ENCODE results near the gene FAM210A.
"Not testable (repeated sequence)": the region's sequence is repeated elsewhere in the genome, so short reads cannot be mapped to it uniquely, and the experiment has no call there.

The FAM210A gene

GRCh38 chr18:13703899-13704298, 22.5 kb downstream of the FAM210A start:
- H3K36me3 ChIP-seq (ENCODE audit: insufficient read depth, low read length), result peaks cover 55% of the 10 kb centered on the region
- no peak overlapping the region for H3K27ac ChIP-seq (ENCODE audit: low read depth, low read length)
- no peak overlapping the region for H2AFZ ChIP-seq (ENCODE audit: low read length, unreplicated experiment)
- H3K4me3 ChIP-seq (ENCODE audit: low read depth, low read length), result no peak overlapping the region
- H3K4me1 ChIP-seq (ENCODE audit: control insufficient read depth, insufficient read depth, low read length, unreplicated experiment), result no peaks in the 10 kb centered on the region
- peaks cover 78% of the 10 kb centered on the region for H3K79me2 ChIP-seq (ENCODE audit: control insufficient read depth, insufficient read depth, low read length, unreplicated experiment)
- no peaks in the 10 kb centered on the region for H3K27me3 ChIP-seq (ENCODE audit: insufficient read depth, low read length)

DNA sequence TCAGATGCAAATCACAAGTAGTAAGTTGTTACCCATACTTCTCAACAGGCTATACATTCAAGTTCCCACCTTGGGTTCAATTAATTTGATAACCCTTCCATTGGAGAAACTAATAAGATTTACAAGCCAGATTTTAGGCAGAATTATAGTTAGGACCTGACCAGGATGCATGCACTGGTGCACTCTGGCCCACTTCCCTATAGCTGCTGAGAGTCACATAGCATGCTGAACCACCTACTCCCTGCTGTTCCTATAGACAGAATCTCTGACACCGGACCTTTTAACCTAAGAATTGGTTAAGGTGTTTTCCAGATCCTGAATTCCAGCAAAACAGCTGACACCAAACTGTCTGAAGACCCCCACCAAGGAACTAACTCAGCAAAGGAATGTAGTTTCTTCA, 26.2 kb downstream of the FAM210A start:
- H3K4me3 ChIP-seq (ENCODE audit: low read depth, low read length), result no peak overlapping the region
- no peak overlapping the region for H3K27ac ChIP-seq (ENCODE audit: low read depth, low read length)
- no peaks in the 10 kb centered on the region for H3K27me3 ChIP-seq (ENCODE audit: insufficient read depth, low read length)
- peaks cover 64% of the 10 kb centered on the region for H3K79me2 ChIP-seq (ENCODE audit: control insufficient read depth, insufficient read depth, low read length, unreplicated experiment)
- H2AFZ ChIP-seq (ENCODE audit: low read length, unreplicated experiment), result no peak overlapping the region
- H3K4me1 ChIP-seq (ENCODE audit: control insufficient read depth, insufficient read depth, low read length, unreplicated experiment), result no peaks in the 10 kb centered on the region
- H3K36me3 ChIP-seq (ENCODE audit: insufficient read depth, low read length), result peaks cover 42% of the 10 kb centered on the region

- H3K4me3 ChIP-seq (ENCODE audit: low read depth, low read length), result no peak overlapping the region
- H3K27ac ChIP-seq (ENCODE audit: low read depth, low read length), result no peak overlapping the region
- peaks cover 48% of the 10 kb centered on the region for H3K79me2 ChIP-seq (ENCODE audit: control insufficient read depth, insufficient read depth, low read length, unreplicated experiment)
- H3K36me3 ChIP-seq (ENCODE audit: insufficient read depth, low read length), result peaks cover 12% of the 10 kb centered on the region
- H2AFZ ChIP-seq (ENCODE audit: low read length, unreplicated experiment), result no peak overlapping the region
- no peaks in the 10 kb centered on the region for H3K4me1 ChIP-seq (ENCODE audit: control insufficient read depth, insufficient read depth, low read length, unreplicated experiment)
- no peaks in the 10 kb centered on the region for H3K27me3 ChIP-seq (ENCODE audit: insufficient read depth, low read length)
Measured at GRCh38 chr18:13696961-13697360, 29.4 kb downstream of the FAM210A start.

DNA sequence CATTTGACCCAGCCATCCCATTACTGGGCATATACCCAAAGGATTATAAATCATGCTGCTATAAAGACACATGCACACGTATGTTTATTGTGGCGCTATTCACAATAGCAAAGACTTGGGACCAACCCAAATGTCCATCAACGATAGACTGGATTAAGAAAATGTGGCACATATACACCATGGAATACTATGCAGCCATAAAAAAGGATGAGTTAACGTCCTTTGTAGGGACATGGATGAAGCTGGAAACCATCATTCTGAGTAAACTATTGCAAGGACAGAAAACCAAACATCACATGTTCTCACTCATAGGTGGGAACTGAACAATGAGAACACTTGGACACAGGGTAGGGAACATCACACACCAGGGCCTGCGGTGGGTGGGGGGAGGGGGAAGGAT, 31.0 kb downstream of the FAM210A start:
- H2AFZ ChIP-seq (ENCODE audit: low read length, unreplicated experiment); H3K4me1 ChIP-seq (ENCODE audit: control insufficient read depth, insufficient read depth, low read length, unreplicated experiment); H3K36me3 ChIP-seq (ENCODE audit: insufficient read depth, low read length); H3K27me3 ChIP-seq (ENCODE audit: insufficient read depth, low read length); H3K27ac ChIP-seq (ENCODE audit: low read depth, low read length); H3K4me3 ChIP-seq (ENCODE audit: low read depth, low read length): not testable (repeated sequence)
- peaks cover 41% of the 10 kb centered on the region for H3K79me2 ChIP-seq (ENCODE audit: control insufficient read depth, insufficient read depth, low read length, unreplicated experiment)

DNA sequence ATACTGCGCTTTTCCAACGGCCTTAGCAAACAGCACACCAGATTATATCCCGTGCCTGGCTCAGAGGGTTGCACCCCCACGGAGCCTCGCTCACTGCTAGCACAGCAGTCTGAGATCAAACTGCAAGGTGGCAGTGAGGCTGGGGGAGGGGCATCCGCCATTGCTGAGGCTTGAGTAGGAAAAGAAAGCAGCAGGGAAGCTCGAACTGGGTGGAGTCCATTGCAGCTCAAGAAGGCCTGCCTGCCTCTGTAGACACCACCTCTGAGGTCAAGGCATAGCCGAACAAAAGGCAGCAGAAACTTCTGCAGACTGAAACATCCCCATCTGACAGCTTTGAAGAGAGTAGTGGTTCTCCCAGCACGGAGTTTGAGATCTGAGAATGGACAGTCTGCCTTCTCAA, 36.3 kb downstream of the FAM210A start:
- not testable (repeated sequence) for H3K36me3 ChIP-seq (ENCODE audit: insufficient read depth, low read length); H3K4me1 ChIP-seq (ENCODE audit: control insufficient read depth, insufficient read depth, low read length, unreplicated experiment); H3K27me3 ChIP-seq (ENCODE audit: insufficient read depth, low read length); H3K4me3 ChIP-seq (ENCODE audit: low read depth, low read length); H2AFZ ChIP-seq (ENCODE audit: low read length, unreplicated experiment); H3K27ac ChIP-seq (ENCODE audit: low read depth, low read length)
- H3K79me2 ChIP-seq (ENCODE audit: control insufficient read depth, insufficient read depth, low read length, unreplicated experiment), result peaks cover 54% of the 10 kb centered on the region

GRCh38 chr18:13688191-13689136, 37.9 kb downstream of the FAM210A start:
- no peak overlapping the region for H3K4me3 ChIP-seq (ENCODE audit: low read depth, low read length)

DNA sequence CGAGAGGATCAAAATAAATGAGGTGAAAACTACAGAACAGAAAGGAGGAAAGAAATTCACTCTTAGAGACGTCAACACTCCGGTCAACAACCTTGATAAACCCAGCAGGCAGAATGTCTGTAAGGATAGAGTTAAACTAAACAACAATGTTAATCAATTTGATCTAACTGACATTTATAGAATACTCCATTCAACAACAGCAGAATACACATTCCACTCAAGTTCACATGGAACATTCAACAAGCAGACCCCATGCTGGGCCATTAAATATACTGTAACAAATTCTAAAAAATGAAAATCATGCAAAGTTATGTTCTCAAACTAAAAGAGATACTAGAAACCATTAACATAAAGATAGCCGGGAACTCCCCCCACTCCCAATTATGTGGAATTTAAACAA, 41.8 kb downstream of the FAM210A start:
- Histone ChIP-seq H3K4me3 (ENCODE audit: low read depth, low read length) (no peak overlapping the region), H3K79me2 (ENCODE audit: control insufficient read depth, insufficient read depth, low read length, unreplicated experiment) (peaks cover 79% of the 10 kb centered on the region), H2AFZ (ENCODE audit: low read length, unreplicated experiment) (no peak overlapping the region), H3K36me3 (ENCODE audit: insufficient read depth, low read length) (peaks cover 22% of the 10 kb centered on the region; the same call in 1 of the 2 replicates), H3K27ac (ENCODE audit: low read depth, low read length) (no peak overlapping the region), H3K27me3 (ENCODE audit: insufficient read depth, low read length) (no peaks in the 10 kb centered on the region), H3K4me1 (ENCODE audit: control insufficient read depth, insufficient read depth, low read length, unreplicated experiment) (no peaks in the 10 kb centered on the region)

More at GRCh38 chr18:13688191-13689136, 37.9 kb downstream of the FAM210A start:
- no peak overlapping the region for H2AFZ ChIP-seq (ENCODE audit: low read length, unreplicated experiment)
- peaks cover 67% of the 10 kb centered on the region for H3K79me2 ChIP-seq (ENCODE audit: control insufficient read depth, insufficient read depth, low read length, unreplicated experiment)
- no peak overlapping the region for H3K27ac ChIP-seq (ENCODE audit: low read depth, low read length)
- H3K4me1 ChIP-seq (ENCODE audit: control insufficient read depth, insufficient read depth, low read length, unreplicated experiment), result no peaks in the 10 kb centered on the region
- no peaks in the 10 kb centered on the region for H3K36me3 ChIP-seq (ENCODE audit: insufficient read depth, low read length)
- no peaks in the 10 kb centered on the region for H3K27me3 ChIP-seq (ENCODE audit: insufficient read depth, low read length)

GRCh38 chr18:13681701-13682100, 44.7 kb downstream of the FAM210A start:
- H3K79me2 ChIP-seq (ENCODE audit: control insufficient read depth, insufficient read depth, low read length, unreplicated experiment), result peaks cover 58% of the 10 kb centered on the region
- H3K4me1 ChIP-seq (ENCODE audit: control insufficient read depth, insufficient read depth, low read length, unreplicated experiment), result no peaks in the 10 kb centered on the region
- no peak overlapping the region for H3K27ac ChIP-seq (ENCODE audit: low read depth, low read length)
- H2AFZ ChIP-seq (ENCODE audit: low read length, unreplicated experiment), result no peak overlapping the region
- H3K4me3 ChIP-seq (ENCODE audit: low read depth, low read length), result no peak overlapping the region
- no peaks in the 10 kb centered on the region for H3K27me3 ChIP-seq (ENCODE audit: insufficient read depth, low read length)
- peaks cover 27% of the 10 kb centered on the region for H3K36me3 ChIP-seq (ENCODE audit: insufficient read depth, low read length)

DNA sequence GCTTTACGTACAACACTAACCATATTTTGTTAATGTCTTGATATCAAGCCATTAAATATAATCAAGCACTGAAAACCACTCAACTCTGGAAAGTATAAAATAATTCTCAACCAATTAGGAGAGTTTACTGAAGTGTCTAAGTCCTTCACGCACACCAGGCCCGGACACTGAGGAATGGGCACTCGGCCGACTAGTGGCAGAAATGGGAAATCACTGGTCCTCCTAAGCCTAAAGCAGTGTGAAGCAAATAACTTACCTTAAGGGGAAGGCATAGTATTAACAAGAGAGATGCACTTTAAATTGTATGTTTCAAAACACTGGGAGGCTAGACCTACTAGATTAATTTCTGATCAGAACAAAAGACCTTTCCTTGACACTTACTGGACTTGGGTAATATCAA, 45.7 kb downstream of the FAM210A start:
- no peaks in the 10 kb centered on the region for H3K4me1 ChIP-seq (ENCODE audit: control insufficient read depth, insufficient read depth, low read length, unreplicated experiment)
- H3K27me3 ChIP-seq (ENCODE audit: insufficient read depth, low read length), result no peaks in the 10 kb centered on the region
- peaks cover 30% of the 10 kb centered on the region for H3K36me3 ChIP-seq (ENCODE audit: insufficient read depth, low read length)
- H3K79me2 ChIP-seq (ENCODE audit: control insufficient read depth, insufficient read depth, low read length, unreplicated experiment), result peaks cover 47% of the 10 kb centered on the region
- H3K4me3 ChIP-seq (ENCODE audit: low read depth, low read length), result no peak overlapping the region
- H3K27ac ChIP-seq (ENCODE audit: low read depth, low read length), result no peak overlapping the region
- no peak overlapping the region for H2AFZ ChIP-seq (ENCODE audit: low read length, unreplicated experiment)

DNA sequence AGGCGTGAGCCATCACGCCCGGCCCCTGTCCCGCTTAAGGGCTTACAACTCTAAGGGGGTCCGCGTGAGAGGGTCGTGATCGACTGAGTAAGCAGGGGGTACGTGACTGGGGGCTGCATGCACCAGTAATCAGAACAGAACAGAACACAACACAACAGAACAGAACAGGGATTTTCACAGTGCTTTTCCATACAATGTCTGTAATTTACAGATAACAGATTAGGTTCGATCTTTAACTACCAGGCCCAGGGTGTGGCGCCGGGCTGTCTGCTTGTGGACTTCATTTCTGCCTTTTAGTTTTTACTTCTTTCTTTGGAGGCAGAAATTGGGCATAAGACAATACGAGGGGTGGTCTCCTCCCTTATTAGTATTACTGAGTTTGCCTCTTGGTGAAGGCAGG, 49.0 kb downstream of the FAM210A start:
- H3K4me3 ChIP-seq (ENCODE audit: low read depth, low read length); H3K4me1 ChIP-seq (ENCODE audit: control insufficient read depth, insufficient read depth, low read length, unreplicated experiment); H3K27me3 ChIP-seq (ENCODE audit: insufficient read depth, low read length); H3K27ac ChIP-seq (ENCODE audit: low read depth, low read length); H2AFZ ChIP-seq (ENCODE audit: low read length, unreplicated experiment): not testable (repeated sequence)
- H3K79me2 ChIP-seq (ENCODE audit: control insufficient read depth, insufficient read depth, low read length, unreplicated experiment), result peaks cover 25% of the 10 kb centered on the region
- H3K36me3 ChIP-seq (ENCODE audit: insufficient read depth, low read length), result peaks cover 30% of the 10 kb centered on the region

- Histone ChIP-seq H3K79me2 (ENCODE audit: control insufficient read depth, insufficient read depth, low read length, unreplicated experiment) (peaks cover 21% of the 10 kb centered on the region), H3K27me3 (ENCODE audit: insufficient read depth, low read length) (no peaks in the 10 kb centered on the region), H3K27ac (ENCODE audit: low read depth, low read length) (no peak overlapping the region), H2AFZ (ENCODE audit: low read length, unreplicated experiment) (no peak overlapping the region), H3K36me3 (ENCODE audit: insufficient read depth, low read length) (peaks cover 26% of the 10 kb centered on the region), H3K4me3 (ENCODE audit: low read depth, low read length) (no peak overlapping the region), H3K4me1 (ENCODE audit: control insufficient read depth, insufficient read depth, low read length, unreplicated experiment) (no peaks in the 10 kb centered on the region)
Measured at GRCh38 chr18:13676471-13676870, 49.9 kb downstream of the FAM210A start.

All from ACC112 (cell line).